GM19372 (cell line): ENCODE measurements around the gene CACNA1S.

Experiments used
- ATAC-seq: cut with Tn5 transposase; IDR thresholded peaks from one replicate; pipeline ENCODE4 v1.9.1; 2021; ENCODE audit warnings: mild to moderate bottlenecking, low read depth, moderate library complexity; ENCODE audit not compliant: unreplicated experiment

The CACNA1S gene

GRCh38 chr1:200992382-200993048 lies 119.7 kb downstream of the CACNA1S start:
- ATAC-seq = no peak

GRCh38 chr1:200991097-200991614 lies 121.1 kb downstream of the CACNA1S start:
- ATAC-seq = no peak

DNA sequence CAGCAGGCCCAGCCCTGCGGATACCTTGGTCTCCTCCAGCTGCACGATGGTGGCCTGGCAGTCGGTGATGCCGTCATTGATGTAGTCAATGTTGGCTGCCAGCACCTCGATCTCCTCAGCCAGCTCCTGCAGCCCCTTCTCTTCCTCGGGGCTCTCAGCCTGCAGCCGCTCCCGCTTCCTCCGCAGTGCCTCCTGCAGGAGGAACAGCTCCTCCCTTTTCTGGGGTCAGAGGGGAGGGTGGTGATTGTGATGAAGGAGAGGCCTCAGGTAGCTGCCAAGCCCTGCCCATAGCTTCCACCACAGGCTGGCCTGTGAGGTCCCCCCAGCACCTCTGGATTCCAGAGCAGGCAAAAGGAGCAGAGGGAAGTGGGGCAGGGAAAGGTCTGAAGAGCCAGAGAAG lies 122.1 kb downstream of the CACNA1S start:
- ATAC-seq = no peak
